ENCODE measurements around the gene TNRC6B.

GRCh38 chr22:40352763-40353162, 175.0 kb downstream of the TNRC6B start:
- TF ChIP-seq CTCF (conservative IDR thresholded peaks at IDR 0.05 in 1 of 2, IDR thresholded peaks at IDR 0.05 in 1 of 2; ENCODE audit: low read depth in 1 of 2, low read length in 2 of 2) (no peak), EZH2 (IDR thresholded peaks at IDR 0.05; ENCODE audit: low read length, missing control alignments) (no peak)

All from fibroblast of lung (primary cell).